ENCODE results near the gene MAML3.

The MAML3 gene

GRCh38 chr4:139933104-139933503, 220.9 kb downstream of the MAML3 start:
- H3K4me1 Mint-ChIP-seq: no peaks in the 10 kb centered on the region
- H3K9me3 Mint-ChIP-seq: no peaks in the 10 kb centered on the region
- H3K4me3 Mint-ChIP-seq: no peak overlapping the region
- H3K27me3 Mint-ChIP-seq: no peaks in the 10 kb centered on the region
- H3K27ac Mint-ChIP-seq: no peak overlapping the region
- ATAC-seq (no peak), DNase-seq (no peak)

GRCh38 chr4:139924782-139925181, 229.2 kb downstream of the MAML3 start:
- ATAC-seq (no peak), DNase-seq (no peak)
- no peaks in the 10 kb centered on the region for H3K4me1 Mint-ChIP-seq
- no peak overlapping the region for H3K4me3 Mint-ChIP-seq
- H3K27me3 Mint-ChIP-seq: no peaks in the 10 kb centered on the region
- no peak overlapping the region for H3K27ac Mint-ChIP-seq
- H3K9me3 Mint-ChIP-seq: no peaks in the 10 kb centered on the region

- DNase-seq (no peak), ATAC-seq (no peak)
- H3K27ac Mint-ChIP-seq: no peak overlapping the region
- no peak overlapping the region for H3K4me3 Mint-ChIP-seq
- no peaks in the 10 kb centered on the region for H3K9me3 Mint-ChIP-seq
- no peaks in the 10 kb centered on the region for H3K27me3 Mint-ChIP-seq
- no peaks in the 10 kb centered on the region for H3K4me1 Mint-ChIP-seq
Observed at GRCh38 chr4:139922406-139923024, 231.5 kb downstream of the MAML3 start.

GRCh38 chr4:139921429-139922184, 232.4 kb downstream of the MAML3 start:
- no peak overlapping the region for H3K27ac Mint-ChIP-seq

GRCh38 chr4:139920486-139921002, 233.4 kb downstream of the MAML3 start:
- no peak for ATAC-seq
- no peaks in the 10 kb centered on the region for H3K27me3 Mint-ChIP-seq
- no peak overlapping the region for H3K27ac Mint-ChIP-seq

More at GRCh38 chr4:139921429-139922184, 232.4 kb downstream of the MAML3 start:
- Mint-ChIP-seq H3K4me3 (no peak overlapping the region), H3K4me1 (no peaks in the 10 kb centered on the region), H3K9me3 (no peaks in the 10 kb centered on the region), H3K27me3 (no peaks in the 10 kb centered on the region)
- ATAC-seq (no peak), DNase-seq (no peak)

GRCh38 chr4:139919521-139919920, 234.5 kb downstream of the MAML3 start:
- Mint-ChIP-seq H3K4me3 (no peak overlapping the region), H3K27ac (no peak overlapping the region), H3K27me3 (no peaks in the 10 kb centered on the region), H3K4me1 (no peaks in the 10 kb centered on the region), H3K9me3 (no peaks in the 10 kb centered on the region)
- DNase-seq: no peak
- no peak for ATAC-seq

More at GRCh38 chr4:139920486-139921002, 233.4 kb downstream of the MAML3 start:
- Mint-ChIP-seq H3K4me1 (no peaks in the 10 kb centered on the region), H3K9me3 (no peaks in the 10 kb centered on the region), H3K4me3 (no peak overlapping the region)
- DNase-seq: no peak

- DNase-seq: no peak
- no peaks in the 10 kb centered on the region for H3K9me3 Mint-ChIP-seq
Observed at GRCh38 chr4:139919004-139919403, 235.0 kb downstream of the MAML3 start.

GRCh38 chr4:139918591-139918990, 235.4 kb downstream of the MAML3 start:
- Mint-ChIP-seq H3K27me3 (no peaks in the 10 kb centered on the region), H3K4me1 (no peaks in the 10 kb centered on the region), H3K9me3 (no peaks in the 10 kb centered on the region), H3K27ac (no peak overlapping the region), H3K4me3 (no peak overlapping the region)
- DNase-seq (no peak), ATAC-seq (no peak)

More at GRCh38 chr4:139919004-139919403, 235.0 kb downstream of the MAML3 start:
- Mint-ChIP-seq H3K27ac (no peak overlapping the region), H3K27me3 (no peaks in the 10 kb centered on the region), H3K4me1 (no peaks in the 10 kb centered on the region), H3K4me3 (no peak overlapping the region)
- no peak for ATAC-seq

- no peak overlapping the region for H3K27ac Mint-ChIP-seq
- ATAC-seq (no peak), DNase-seq (no peak)
- no peak overlapping the region for H3K4me3 Mint-ChIP-seq
- no peaks in the 10 kb centered on the region for H3K4me1 Mint-ChIP-seq
- H3K27me3 Mint-ChIP-seq: no peaks in the 10 kb centered on the region
- H3K9me3 Mint-ChIP-seq: no peaks in the 10 kb centered on the region
Observed at GRCh38 chr4:139917896-139918295, 236.1 kb downstream of the MAML3 start.

GRCh38 chr4:139916041-139916440, 237.9 kb downstream of the MAML3 start:
- H3K9me3 Mint-ChIP-seq: no peaks in the 10 kb centered on the region
- H3K4me3 Mint-ChIP-seq: no peak overlapping the region
- H3K27me3 Mint-ChIP-seq: no peaks in the 10 kb centered on the region
- no peak for ATAC-seq
- no peaks in the 10 kb centered on the region for H3K4me1 Mint-ChIP-seq
- DNase-seq: no peak
- H3K27ac Mint-ChIP-seq: no peak overlapping the region

GRCh38 chr4:139915037-139915436, 238.9 kb downstream of the MAML3 start:
- no peak overlapping the region for H3K4me3 Mint-ChIP-seq
- H3K4me1 Mint-ChIP-seq: no peaks in the 10 kb centered on the region
- no peak for DNase-seq
- H3K9me3 Mint-ChIP-seq: no peaks in the 10 kb centered on the region
- no peak overlapping the region for H3K27ac Mint-ChIP-seq
- no peaks in the 10 kb centered on the region for H3K27me3 Mint-ChIP-seq
- no peak for ATAC-seq

GRCh38 chr4:139913995-139914598, 239.9 kb downstream of the MAML3 start:
- ATAC-seq (no peak), DNase-seq (no peak)
- Mint-ChIP-seq H3K9me3 (no peaks in the 10 kb centered on the region), H3K27ac (no peak overlapping the region), H3K27me3 (no peaks in the 10 kb centered on the region), H3K4me3 (no peak overlapping the region), H3K4me1 (no peaks in the 10 kb centered on the region)

GRCh38 chr4:139913398-139913990, 240.5 kb downstream of the MAML3 start:
- DNase-seq (no peak), ATAC-seq (no peak)
- no peaks in the 10 kb centered on the region for H3K4me1 Mint-ChIP-seq
- H3K4me3 Mint-ChIP-seq: no peak overlapping the region
- H3K27me3 Mint-ChIP-seq: no peaks in the 10 kb centered on the region
- no peak overlapping the region for H3K27ac Mint-ChIP-seq
- no peaks in the 10 kb centered on the region for H3K9me3 Mint-ChIP-seq

- Mint-ChIP-seq H3K9me3 (no peaks in the 10 kb centered on the region), H3K27me3 (no peaks in the 10 kb centered on the region), H3K4me3 (no peak overlapping the region), H3K27ac (no peak overlapping the region), H3K4me1 (no peaks in the 10 kb centered on the region)
- ATAC-seq: no peak
- no peak for DNase-seq
Observed at GRCh38 chr4:139912445-139912844, 241.5 kb downstream of the MAML3 start.

GRCh38 chr4:139910106-139910505, 243.9 kb downstream of the MAML3 start:
- Mint-ChIP-seq H3K27ac (no peak overlapping the region), H3K4me3 (no peak overlapping the region), H3K27me3 (no peaks in the 10 kb centered on the region), H3K9me3 (no peaks in the 10 kb centered on the region), H3K4me1 (no peaks in the 10 kb centered on the region)
- no peak for ATAC-seq
- no peak for DNase-seq

Measured in stimulated activated naive CD8-positive, alpha-beta T cell treated with anti-CD3 and anti-CD28 coated beads, Interleukin-15, amount 100 ng/mL, for 72 hours (primary cell).